HG03354 (cell line): ENCODE results near the gene TMEM59.
"Not testable (repeated sequence)": the region's sequence is repeated elsewhere in the genome, so short reads cannot be mapped to it uniquely, and the experiment has no call there.

Source experiments
- ATAC-seq: cut with Tn5 transposase; IDR thresholded peaks from one replicate; pipeline ENCODE4 v1.9.1; 2021; ENCODE audit warnings: mild to moderate bottlenecking; ENCODE audit not compliant: unreplicated experiment, poor library complexity, severe bottlenecking

Gene TMEM59

DNA sequence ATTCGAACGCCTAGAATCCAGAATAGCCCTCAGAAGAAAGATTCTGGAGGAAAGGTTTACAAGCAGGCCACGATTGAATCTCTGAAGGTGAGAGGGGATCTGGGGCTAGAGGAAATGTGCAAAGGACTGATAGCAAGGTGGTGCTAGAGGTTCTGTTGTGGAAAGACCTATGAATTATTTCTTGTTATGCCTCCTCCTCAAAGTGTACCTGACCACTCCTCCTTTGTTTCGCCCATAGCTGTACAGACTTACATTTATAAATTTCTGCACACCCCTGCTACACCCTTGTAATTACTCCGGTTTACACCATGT is 1.4 kb upstream of the TMEM59 start:
- ATAC-seq = no peak

DNA sequence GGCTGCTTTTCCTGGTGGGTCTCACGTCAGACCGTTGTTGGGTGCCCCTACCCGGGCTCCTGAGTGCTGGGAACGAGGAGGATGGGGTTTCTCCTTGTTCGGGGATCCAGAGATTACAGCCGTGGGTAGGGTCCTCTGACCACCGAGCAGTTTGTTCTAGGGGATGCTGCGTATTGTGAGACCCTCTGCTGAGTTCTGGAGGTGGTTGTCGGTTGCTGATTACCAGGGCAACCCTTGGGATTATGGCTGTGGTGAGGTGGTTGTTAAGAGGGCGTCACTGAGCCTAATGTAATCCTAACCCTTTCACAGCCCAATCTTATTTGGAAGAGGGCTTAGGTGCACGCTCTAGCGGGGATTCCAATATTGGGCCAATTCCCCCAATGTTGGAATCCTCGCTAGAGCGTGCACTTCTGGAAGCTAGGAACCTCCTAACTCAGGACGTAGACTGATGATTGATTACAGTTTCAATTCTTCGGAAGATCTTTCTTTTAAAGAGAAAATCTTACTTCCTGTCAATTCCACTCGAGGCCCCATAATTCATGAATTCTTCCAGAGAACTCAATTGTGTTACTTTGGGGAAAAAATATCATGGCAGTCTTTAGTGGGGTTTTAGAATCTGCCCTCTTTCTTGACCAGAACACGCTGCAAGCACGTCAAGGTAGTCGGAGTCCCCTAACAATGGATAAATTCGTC is 887 bp upstream of the TMEM59 start:
- no peak for ATAC-seq

DNA sequence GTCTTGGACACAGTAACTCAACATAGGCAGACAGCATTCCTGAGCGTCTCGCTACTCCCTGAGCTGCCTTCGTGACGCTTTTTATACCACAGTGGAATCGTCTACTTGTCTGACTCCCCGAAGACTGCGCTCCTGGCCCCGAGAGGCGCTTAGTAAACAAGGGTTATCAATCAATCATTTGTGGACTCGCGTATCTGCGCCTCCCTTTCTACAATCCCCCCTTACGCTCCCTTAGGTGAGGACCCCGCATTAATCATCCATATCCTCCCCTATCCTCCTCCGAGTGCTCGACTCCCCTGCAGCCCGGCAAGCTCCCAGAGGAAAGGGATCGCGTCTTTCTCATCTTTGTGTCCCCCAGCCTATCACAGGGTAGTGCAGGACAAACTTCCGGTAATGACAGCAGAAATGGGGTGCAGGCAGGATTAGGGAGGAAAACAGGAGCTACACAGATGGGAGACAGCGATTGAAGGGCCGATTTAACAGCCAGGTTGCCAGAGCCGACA is 522 bp downstream of the TMEM59 start:
- peak; percentile 28 for ATAC-seq

DNA sequence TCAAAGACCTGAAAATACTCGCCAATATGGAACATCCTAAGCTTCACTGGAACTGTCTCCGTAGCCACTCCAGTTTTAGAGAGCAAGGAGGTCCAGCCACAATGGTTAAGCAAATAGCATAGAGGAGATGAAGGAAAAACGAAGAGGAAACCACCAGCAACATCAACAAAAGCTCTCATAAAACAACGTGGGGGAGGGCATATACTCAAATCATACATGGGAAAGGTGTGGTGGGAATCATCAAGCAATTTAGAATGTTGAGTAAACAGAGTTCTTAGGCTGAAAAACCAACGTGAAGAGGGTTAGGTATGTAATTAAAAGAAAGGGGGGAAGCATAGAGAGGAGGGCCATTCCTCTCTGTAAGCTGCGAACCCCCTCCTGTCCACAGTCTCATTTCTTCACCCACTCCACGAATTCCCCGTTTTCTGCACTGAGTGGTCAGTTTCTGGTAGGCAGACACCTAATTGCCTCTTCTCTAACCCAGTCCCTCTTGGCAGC is 1.0 kb downstream of the TMEM59 start:
- ATAC-seq = no peak

DNA sequence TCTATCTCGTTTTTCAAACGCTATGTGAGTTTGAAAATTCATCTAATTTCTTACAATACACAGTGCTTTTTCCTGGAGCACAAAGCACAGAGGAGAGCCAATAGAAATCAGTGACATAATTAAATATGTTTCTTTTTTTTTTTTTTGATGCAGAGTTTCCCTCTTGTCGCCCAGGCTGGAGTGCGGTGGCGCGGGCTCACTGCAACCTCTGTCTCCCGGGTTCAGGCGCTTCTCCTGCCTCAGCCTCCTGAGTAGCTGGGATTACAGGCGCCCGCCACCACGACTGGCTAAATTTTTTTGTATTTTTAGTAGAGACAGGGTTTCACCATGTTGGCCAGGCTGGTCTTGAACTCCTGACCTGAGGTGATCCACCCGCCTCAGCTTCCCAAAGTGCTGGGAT is 2.6 kb downstream of the TMEM59 start:
- not testable (repeated sequence) for ATAC-seq

GRCh38 chr1:54047384-54048305 is 5.4 kb downstream of the TMEM59 start:
- peak; percentile 48 for ATAC-seq

DNA sequence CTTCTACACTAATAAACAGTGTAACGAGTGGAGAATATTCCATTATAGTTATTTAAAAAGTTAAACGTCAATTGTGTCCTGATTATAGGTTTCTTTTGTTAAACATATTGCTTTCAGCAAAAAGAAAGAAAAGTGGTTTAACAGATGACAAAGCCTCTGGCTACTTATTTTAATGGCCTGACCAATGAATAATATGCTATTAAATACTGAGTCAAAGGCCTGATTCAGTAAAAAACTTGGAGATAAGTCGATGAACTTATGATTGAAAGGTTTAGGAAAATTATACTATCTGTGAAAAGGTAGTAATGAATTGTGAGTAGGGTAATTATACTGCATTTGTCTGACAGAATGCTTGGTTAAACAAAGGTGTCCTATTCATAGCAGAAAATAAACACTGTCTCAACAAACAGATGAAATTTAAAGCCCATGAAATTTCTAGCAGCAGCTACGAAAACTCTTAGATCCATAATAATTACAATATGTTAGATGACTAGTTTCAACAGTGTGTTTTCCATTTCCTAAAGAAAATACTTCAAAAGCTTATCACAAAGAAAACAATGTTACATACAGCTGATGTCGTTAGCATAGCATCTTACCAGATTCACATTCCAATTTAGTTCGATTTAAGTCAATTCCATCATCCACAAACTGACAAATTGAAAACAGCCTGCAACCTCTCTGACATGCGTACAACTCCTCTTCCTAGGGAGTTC is 6.2 kb downstream of the TMEM59 start:
- ATAC-seq = no peak

DNA sequence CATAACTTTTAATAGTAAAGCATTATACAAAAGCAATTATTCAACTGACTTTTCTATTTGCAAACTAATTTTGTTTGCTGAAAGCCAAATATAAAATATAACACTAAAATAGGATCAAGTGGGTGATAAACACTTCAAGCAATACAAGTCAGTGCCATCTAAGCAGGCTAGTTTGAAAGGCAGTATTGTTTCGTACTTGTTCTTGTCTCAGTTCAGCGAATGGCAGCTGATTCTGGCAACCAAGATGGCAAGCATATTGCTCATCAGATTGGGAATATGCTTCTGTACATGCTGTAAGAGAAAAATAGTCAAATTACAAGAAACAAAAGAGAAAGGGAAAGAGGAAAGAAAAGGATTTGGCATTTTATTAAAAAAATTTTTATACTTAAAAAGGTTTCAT is 7.5 kb downstream of the TMEM59 start:
- ATAC-seq = no peak

GRCh38 chr1:54041806-54042205 is 11.2 kb downstream of the TMEM59 start:
- no peak for ATAC-seq

DNA sequence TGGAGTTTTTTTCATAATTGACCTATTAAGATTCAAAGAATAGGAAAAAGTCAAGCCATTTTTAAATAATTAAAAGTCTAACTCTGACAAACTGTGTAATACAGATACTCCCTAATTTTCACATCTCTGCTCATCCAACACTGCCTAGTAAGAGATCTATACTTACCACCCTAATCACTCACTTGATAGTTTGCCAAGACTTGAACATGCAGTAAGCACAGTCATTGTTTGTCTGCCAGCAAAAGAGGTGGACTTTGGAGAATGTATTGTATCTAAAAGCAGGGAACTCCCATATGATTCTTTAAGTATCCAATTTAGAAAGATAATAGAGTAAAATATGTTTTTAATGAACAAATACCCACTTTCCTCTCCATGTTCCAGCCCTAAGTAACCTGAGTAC is 15.5 kb downstream of the TMEM59 start:
- ATAC-seq = no peak

GRCh38 chr1:54028306-54029251 is 24.4 kb downstream of the TMEM59 start:
- no peak for ATAC-seq

DNA sequence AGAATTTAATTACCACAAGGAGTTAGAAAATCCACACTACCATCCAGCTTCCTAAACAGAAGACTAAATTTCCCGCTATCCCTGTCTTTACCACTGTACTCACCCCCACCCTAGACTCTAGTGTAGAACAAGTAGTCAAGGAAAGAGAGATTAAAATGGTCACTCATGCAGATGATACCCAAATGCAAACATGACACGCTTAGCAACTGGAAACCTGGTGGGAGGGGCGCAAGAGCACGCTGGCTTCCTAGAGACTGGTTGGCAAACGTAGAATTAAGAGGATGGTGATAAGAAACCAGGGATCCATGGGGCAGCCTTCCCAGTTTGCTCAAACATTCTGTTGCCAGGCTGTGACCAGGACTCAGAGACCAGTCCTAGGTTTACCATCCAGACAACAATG is 25.2 kb downstream of the TMEM59 start:
- no peak for ATAC-seq

- not testable (repeated sequence) for ATAC-seq
Observed at GRCh38 chr1:54024811-54025210, 28.2 kb downstream of the TMEM59 start.

DNA sequence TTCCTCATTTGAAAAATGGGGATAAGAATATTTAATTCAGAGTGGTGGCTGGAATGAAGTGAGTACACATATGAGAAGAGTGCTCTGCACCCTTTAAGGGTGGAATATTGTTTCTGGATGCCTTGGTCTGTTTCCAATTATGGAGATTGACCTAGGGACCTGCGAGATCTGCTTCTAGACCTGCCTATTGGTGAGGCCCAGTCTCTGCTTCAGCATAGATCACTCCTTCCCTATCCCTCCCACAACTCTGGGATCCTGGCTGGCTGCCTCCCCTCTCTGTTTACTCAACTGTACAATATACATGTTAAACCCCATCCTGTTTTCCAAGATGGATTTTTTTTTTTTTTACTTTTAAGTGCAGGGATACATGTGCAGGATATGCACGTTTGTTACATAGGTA is 28.6 kb downstream of the TMEM59 start:
- no peak for ATAC-seq

DNA sequence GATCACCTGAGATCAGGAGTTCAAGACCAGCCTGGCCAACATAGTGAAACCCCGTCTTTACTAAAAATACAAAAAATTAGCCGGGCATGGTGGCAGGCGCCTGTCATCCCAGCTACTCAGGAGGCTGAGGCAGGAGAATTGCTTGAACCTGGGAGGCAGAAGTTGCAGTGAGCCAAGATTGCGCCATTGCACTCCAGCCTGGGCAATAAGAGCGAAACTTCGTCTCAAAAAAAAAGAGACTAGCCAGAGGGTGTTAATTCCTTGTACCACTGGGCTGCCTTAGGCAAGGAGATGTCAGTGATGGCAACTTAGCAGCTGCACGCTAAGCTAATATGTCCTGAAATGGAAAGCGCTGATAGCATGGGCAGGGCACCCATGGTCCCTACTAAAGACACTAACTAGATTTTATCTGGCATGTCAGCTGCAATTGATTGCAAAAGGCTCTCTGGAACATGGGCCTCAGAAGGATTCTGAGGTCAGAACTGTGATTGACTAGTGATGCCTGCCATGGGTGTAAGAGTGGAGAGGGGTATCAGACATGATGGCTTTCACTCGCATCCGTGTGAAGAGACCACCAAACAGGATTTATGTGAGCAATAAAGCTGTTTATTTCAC is 33.3 kb downstream of the TMEM59 start:
- ATAC-seq = not testable (repeated sequence)

- ATAC-seq = no peak
Observed at GRCh38 chr1:54018635-54019034, 34.4 kb downstream of the TMEM59 start.

DNA sequence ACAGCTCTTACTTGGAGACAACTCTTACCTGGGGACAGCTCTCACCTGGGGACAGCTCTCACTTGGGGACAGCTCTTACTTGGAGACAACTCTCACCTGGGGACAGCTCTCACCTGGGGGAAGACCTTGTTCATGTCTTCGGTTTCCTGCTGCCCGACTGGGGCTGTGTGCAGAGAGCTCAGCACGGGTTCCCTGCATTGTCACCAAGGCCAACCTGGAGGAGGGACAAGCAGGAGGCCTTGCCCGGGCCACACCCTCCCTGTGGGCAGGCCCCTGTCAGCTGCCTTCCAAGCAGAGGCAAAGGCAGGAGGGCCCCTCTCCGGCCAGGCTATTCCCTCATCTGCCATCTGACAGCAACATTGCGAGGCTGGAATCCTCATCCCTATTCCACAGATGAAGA is 35.0 kb downstream of the TMEM59 start, which contains the start of gene LDLRAD1:
Gene LDLRAD1, minus strand, starts transcription at position 208 of the 400 bp plus-strand sequence. Its CDS starts 74 bp downstream, at position 134.
- no peak for ATAC-seq

DNA sequence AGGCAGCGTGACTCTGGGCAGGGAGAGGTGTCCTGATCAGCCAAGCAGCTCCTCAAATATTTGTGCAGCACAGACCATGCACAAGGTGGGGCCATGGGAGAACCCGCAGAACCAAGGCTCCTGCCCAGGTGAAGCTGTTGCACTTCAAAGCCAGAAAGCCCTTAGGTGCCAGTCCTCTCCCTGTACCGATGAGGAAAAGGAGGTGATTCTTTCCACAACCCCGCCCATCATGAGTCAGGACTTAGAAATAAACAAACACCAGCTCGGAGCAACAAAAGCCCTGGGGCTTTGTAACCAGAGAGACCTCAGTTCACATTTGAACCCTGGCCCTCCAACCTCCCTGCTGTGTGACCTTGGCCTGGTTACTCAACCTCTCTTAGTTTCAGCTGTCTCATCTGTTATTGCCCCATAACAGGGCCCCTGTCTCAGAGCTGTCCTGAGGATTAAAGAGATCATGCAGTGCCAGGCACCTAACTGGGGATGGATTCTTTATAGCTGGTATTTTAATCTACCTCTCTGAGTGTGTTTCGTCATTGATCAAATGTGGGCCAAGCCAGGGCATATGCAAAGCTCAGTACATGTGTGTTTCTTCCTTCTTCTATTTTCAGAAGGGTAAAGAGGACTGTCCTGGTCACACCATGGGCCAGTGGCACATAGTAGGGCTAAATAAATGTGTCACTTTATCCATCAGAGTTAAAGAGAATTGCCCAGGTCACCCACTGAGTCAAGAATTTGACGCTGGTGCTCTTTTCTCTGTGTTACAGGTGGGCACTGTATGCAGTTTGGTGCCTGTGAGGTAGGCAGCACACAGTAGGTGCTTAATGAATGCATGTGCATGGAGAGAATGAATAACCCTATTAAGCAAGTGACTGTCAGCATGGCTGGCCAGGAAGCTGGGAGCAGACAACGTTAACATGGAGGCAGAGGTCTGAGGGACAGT is 36.4 kb downstream of the TMEM59 start:
- ATAC-seq = no peak
